Measurements from ENCODE around the gene TGFB1.

TGFB1 gene

DNA sequence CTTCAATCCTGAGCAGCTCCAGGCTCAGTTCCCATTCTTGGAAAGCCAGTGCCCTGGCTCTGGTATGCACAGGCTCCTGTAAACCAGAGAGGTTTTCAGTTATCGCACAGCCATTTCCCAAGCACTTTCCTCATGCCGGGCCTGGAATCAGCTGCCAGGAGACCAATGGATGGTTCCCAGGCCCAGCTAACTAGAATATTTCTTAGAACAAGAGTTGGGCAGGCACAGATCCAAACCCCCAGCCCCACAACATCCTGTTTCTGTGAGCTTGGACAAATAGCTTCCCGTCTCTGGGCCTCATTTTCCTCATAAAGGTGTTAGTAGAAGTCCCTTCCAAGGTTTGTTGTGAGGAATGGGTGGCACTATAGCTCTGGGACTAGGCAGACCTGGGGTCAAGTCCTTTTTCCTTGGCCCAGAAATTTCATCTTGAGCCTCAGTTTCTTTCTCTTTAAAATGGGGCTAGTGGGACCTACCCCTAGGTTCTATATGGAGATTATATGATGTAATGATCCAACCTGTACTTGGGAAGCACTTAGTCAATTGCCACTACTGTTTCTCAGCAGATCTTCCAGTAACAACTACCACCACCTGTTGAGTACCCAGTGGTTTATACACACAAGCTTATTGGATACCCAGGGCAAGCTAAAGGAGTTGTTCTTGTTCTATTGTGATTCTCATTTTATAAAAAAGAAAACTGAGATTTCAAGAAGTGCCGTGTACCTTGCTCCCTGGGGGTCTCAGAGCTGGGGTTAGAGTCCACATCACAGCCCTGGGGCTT is 48.8 kb downstream of the TGFB1 start:
- H3K36me3 ChIP-seq (replicated peaks), result peaks cover 71% of the 10 kb centered on the region
- in situ Hi-C loops (cut with HindIII; ENCODE audit: low pct_ligation_motif_present, low sequenced_read_pairs), result no loop called here

DNA sequence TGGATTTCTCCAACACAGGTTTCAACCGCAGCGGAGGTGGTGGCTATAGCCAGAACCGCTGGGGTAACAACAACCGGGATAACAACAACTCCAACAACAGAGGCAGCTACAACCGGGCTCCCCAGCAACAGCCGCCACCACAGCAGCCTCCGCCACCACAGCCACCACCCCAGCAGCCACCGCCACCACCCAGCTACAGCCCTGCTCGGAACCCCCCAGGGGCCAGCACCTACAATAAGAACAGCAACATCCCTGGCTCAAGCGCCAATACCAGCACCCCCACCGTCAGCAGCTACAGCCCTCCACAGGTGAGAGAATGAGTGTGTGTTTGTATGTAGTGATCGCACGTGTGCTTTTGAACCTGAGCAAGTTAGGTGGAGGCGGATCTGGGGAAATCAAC is 49.8 kb downstream of the TGFB1 start:
- in situ Hi-C loops (cut with HindIII; ENCODE audit: low pct_ligation_motif_present, low sequenced_read_pairs), result no loop called here
- peaks cover 78% of the 10 kb centered on the region for H3K36me3 ChIP-seq (replicated peaks)
- no peak overlapping the region for H3K4me3 ChIP-seq (ENCODE audit: low read depth, low read length)
- TF ChIP-seq, protein P1, sequence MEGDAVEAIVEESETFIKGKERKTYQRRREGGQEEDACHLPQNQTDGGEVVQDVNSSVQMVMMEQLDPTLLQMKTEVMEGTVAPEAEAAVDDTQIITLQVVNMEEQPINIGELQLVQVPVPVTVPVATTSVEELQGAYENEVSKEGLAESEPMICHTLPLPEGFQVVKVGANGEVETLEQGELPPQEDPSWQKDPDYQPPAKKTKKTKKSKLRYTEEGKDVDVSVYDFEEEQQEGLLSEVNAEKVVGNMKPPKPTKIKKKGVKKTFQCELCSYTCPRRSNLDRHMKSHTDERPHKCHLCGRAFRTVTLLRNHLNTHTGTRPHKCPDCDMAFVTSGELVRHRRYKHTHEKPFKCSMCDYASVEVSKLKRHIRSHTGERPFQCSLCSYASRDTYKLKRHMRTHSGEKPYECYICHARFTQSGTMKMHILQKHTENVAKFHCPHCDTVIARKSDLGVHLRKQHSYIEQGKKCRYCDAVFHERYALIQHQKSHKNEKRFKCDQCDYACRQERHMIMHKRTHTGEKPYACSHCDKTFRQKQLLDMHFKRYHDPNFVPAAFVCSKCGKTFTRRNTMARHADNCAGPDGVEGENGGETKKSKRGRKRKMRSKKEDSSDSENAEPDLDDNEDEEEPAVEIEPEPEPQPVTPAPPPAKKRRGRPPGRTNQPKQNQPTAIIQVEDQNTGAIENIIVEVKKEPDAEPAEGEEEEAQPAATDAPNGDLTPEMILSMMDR (IDR thresholded peaks at IDR 0.05; ENCODE audit: low read depth, low read length, missing control alignments), result no peak
- no peak overlapping the region for H3K27ac ChIP-seq
- no peaks in the 10 kb centered on the region for H3K27me3 ChIP-seq (replicated peaks)
- DNase-seq, result no peak

More for the DNA sequence above, 48.8 kb downstream of the TGFB1 start:
- no peak overlapping the region for H3K4me3 ChIP-seq (ENCODE audit: low read depth, low read length)
- DNase-seq, result no peak
- H3K27me3 ChIP-seq (replicated peaks), result no peaks in the 10 kb centered on the region
- H3K27ac ChIP-seq, result no peak overlapping the region
- TF ChIP-seq, protein P1 (IDR thresholded peaks at IDR 0.05; ENCODE audit: low read depth, low read length, missing control alignments), result no peak

DNA sequence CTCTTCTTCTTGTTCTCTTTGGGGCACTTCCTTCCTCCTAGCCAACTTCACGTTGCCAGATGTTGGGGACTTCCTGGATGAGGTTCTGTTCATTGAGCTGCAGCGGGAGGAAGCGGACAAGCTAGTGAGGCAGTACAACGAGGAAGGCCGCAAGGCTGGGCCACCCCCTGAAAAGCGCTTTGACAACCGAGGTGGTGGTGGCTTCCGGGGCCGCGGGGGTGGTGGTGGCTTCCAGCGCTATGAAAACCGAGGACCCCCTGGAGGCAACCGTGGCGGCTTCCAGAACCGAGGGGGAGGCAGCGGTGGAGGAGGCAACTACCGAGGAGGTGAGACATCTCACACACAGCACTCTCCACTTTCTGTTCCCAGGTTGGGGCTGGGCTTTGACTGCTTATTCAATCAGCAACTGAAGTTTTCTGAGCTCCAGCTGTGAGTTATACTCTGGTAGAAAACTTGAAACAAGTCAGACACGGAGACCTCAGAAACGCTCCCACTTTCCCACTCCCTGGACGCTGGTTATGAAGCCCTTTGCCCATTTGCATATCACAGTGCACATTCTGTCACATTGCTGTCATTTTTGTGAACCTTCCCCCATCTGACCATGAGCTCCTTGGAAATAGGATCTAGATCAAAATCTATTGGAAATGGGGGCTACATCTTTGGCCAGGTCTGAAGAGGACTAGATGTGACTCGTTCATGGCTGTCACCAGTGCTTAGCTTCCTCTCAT is 50.9 kb downstream of the TGFB1 start:
- no peak overlapping the region for H3K4me3 ChIP-seq (ENCODE audit: low read depth, low read length)
- TF ChIP-seq, protein P1 (IDR thresholded peaks at IDR 0.05; ENCODE audit: low read depth, low read length, missing control alignments), result no peak
- no peaks in the 10 kb centered on the region for H3K27me3 ChIP-seq (replicated peaks)
- no peak overlapping the region for H3K27ac ChIP-seq
- peaks cover 83% of the 10 kb centered on the region for H3K36me3 ChIP-seq (replicated peaks)
- in situ Hi-C loops (cut with HindIII; ENCODE audit: low pct_ligation_motif_present, low sequenced_read_pairs), result no loop called here
- no peak for DNase-seq

DNA sequence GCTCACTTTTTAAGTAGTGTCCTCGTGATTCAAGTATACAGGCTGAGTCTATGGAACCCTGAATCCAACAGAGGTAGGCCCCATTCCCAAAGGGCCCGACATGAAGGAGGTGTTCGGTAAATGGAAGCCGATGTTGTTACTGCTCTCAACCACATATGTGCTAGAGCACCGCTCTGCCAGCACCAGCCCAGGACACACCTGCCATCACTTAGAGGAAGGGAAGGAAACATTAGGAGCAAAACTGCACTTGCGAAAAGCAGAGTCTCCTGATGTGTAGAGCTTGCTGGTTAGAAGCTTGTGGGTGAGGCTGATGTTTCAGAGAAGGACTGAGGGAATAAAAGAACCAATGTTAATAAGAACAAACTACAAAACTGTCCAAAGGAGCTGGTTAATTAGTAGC is 53.2 kb downstream of the TGFB1 start:
- H3K4me3 ChIP-seq (ENCODE audit: low read depth, low read length), result no peak overlapping the region
- peaks cover 88% of the 10 kb centered on the region for H3K36me3 ChIP-seq (replicated peaks)
- H3K27me3 ChIP-seq (replicated peaks), result no peaks in the 10 kb centered on the region
- TF ChIP-seq, protein P1 (IDR thresholded peaks at IDR 0.05; ENCODE audit: low read depth, low read length, missing control alignments), result no peak
- in situ Hi-C loops (cut with HindIII; ENCODE audit: low pct_ligation_motif_present, low sequenced_read_pairs), result no loop called here
- DNase-seq, result no peak
- no peak overlapping the region for H3K27ac ChIP-seq

DNA sequence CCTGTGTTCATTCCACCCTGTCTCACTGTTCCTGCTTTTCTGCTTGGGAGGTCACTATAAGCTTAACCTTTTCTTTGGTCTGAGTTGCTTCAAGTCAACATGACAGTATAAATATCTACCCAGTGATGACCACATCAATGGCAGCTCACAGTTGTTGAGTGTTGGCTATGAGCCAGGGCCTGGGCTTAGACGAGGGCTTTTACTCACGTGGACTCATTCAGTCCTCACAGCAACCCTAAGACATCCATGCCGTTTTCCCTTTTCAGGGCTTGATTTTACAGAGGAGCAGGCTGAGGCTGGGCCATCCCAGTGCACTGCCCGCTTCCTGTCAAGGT is 54.0 kb downstream of the TGFB1 start:
- Histone ChIP-seq H3K4me3 (ENCODE audit: low read depth, low read length) (no peak overlapping the region), H3K27me3 (replicated peaks) (no peaks in the 10 kb centered on the region), H3K27ac (peak overlapping the region; percentile 83), H3K36me3 (replicated peaks) (peaks cover 89% of the 10 kb centered on the region)
- in situ Hi-C loops (cut with HindIII; ENCODE audit: low pct_ligation_motif_present, low sequenced_read_pairs), result no loop called here
- peak; percentile 78 for DNase-seq
- TF ChIP-seq, protein P1 (IDR thresholded peaks at IDR 0.05; ENCODE audit: low read depth, low read length, missing control alignments), result no peak

Measured in brain microvascular endothelial cell (primary cell).